H1 (cell line): Measurements from ENCODE around the gene PRPF38A. TPM values are rescaled to one million over a fixed set of nuclear protein-coding genes. Genes with fewer than 3 reads are reported as not detected.

Source experiments
- CTCF ChIA-PET: fragments of 300-600 bp; sonication (Branson Sonifier 250); formaldehyde crosslinking; loops from one replicate; lab custom pipeline; 2021; ENCODE audit not compliant: partially characterized antibody; lab: Charles Lee
- POLR2A ChIA-PET: fragments of 300-600 bp; sonication (Branson Sonifier 250); formaldehyde crosslinking; loops from one replicate; lab custom pipeline; 2021; ENCODE audit warnings: inconsistent platforms; ENCODE audit not compliant: partially characterized antibody; lab: Charles Lee
- DNase-seq, 2 experiments: peaks; one replicate each; pipeline versions ENCODE4 v3.0.0 to v3.0.0-alpha.2; 2010 to 2022; ENCODE audit warnings: low spot score in 2 of 2, low read depth in 1 of 2, mixed read lengths in 1 of 2
- FAIRE-seq: peaks from 2 replicates; lab custom pipeline; 2011; peaks lifted over from hg19 to GRCh38; lab: Jason Lieb, UNC
- H2AFZ ChIP-seq: 2 replicates; pipeline ENCODE4 v1.8.1; 2012; ENCODE audit warnings: low read length, inconsistent platforms
- H2AK5ac ChIP-seq: 2 replicates; pipeline ENCODE4 v1.6.1; 2013; ENCODE audit warnings: low read depth, low read length
- H2BK120ac ChIP-seq: replicated peaks from 2 replicates; pipeline ENCODE3; 2013; ENCODE audit warnings: low read depth, low read length, inconsistent platforms
- H2BK12ac ChIP-seq: 2 replicates; pipeline ENCODE4 v1.6.1; 2013; ENCODE audit warnings: low read depth, low read length
- H2BK15ac ChIP-seq: 2 replicates; pipeline ENCODE4 v1.6.1; 2013; ENCODE audit warnings: low read length
- H2BK20ac ChIP-seq: 2 replicates; pipeline ENCODE4 v1.6.1; 2013; ENCODE audit warnings: low read length
- H2BK5ac ChIP-seq: 2 replicates; pipeline ENCODE4 v1.6.1; 2013; ENCODE audit warnings: low read depth, low read length
- H3K14ac ChIP-seq: 2 replicates; pipeline ENCODE4 v1.6.1; 2013; ENCODE audit warnings: inconsistent platforms; ENCODE audit not compliant: insufficient read length
- H3K18ac ChIP-seq: 2 replicates; pipeline ENCODE4 v1.6.1; 2013; ENCODE audit warnings: low read length; ENCODE audit errors: extremely low read depth
- H3K23ac ChIP-seq: 2 replicates; pipeline ENCODE4 v1.6.1; 2013; ENCODE audit warnings: inconsistent platforms; ENCODE audit not compliant: insufficient read length
- H3K23me2 ChIP-seq: 2 replicates; pipeline ENCODE4 v1.6.1; 2013; ENCODE audit warnings: low read depth, low read length
- H3K27ac ChIP-seq: 2 replicates; pipeline ENCODE4 v1.6.1; 2011; ENCODE audit warnings: low read depth, low read length, inconsistent platforms
- H3K27me3 ChIP-seq, 4 experiments: replicated peaks in 1 of 4; 1 replicate in 1 of 4; 2 replicates in 3 of 4; pipeline versions ENCODE4 v1.6.1 to v1.8.1; 2011 to 2013; ENCODE audit warnings: low read length in 3 of 4, mild to moderate bottlenecking in 3 of 4, inconsistent platforms in 2 of 4, mixed read lengths in 2 of 4, moderate library complexity in 1 of 4; ENCODE audit not compliant: control insufficient read depth in 3 of 4, insufficient read depth in 3 of 4; ENCODE audit errors: extremely low read depth in 1 of 4
- H3K36me3 ChIP-seq, 4 experiments: 2 replicates each; pipeline versions ENCODE4 v1.6.1 to v1.8.1; 2011 to 2013; ENCODE audit warnings: mild to moderate bottlenecking in 4 of 4, low read length in 3 of 4, moderate library complexity in 2 of 4, control low read depth in 1 of 4, inconsistent platforms in 1 of 4; ENCODE audit not compliant: insufficient read depth in 4 of 4, control insufficient read depth in 2 of 4
- H3K4ac ChIP-seq: replicated peaks from 2 replicates; pipeline ENCODE3; 2013; ENCODE audit warnings: low read length, low read depth, mixed read lengths, inconsistent platforms; ENCODE audit not compliant: insufficient read length
- H3K4me1 ChIP-seq, 4 experiments: replicated peaks in 1 of 4; 1 replicate in 1 of 4; 2 replicates in 3 of 4; pipeline versions ENCODE4 v1.6.1 to v1.8.1; 2011 to 2013; ENCODE audit warnings: low read length in 3 of 4, inconsistent platforms in 2 of 4, mixed read lengths in 1 of 4; ENCODE audit not compliant: insufficient read depth in 4 of 4, control insufficient read depth in 3 of 4
- H3K4me2 ChIP-seq, 2 experiments: 2 replicates each; pipeline versions ENCODE4 v1.6.1 to v1.8.1; 2011 to 2013; ENCODE audit warnings: low read depth in 2 of 2, low read length in 2 of 2, control low read depth in 1 of 2, inconsistent platforms in 1 of 2, mild to moderate bottlenecking in 1 of 2; ENCODE audit not compliant: insufficient read depth in 1 of 2
- H3K4me3 ChIP-seq, 4 experiments: fragments of 200-600, 300-600 bp in 1 of 4; sonication (generic), shearing (Covaris generic), sonication (Bioruptor Twin) in 1 of 4; 2 replicates each; pipeline versions ENCODE4 v1.5.1 to v1.8.1; 2011 to 2016; ENCODE audit warnings: low read length in 4 of 4, low read depth in 3 of 4, control low read depth in 2 of 4, inconsistent platforms in 2 of 4, mild to moderate bottlenecking in 2 of 4, mixed read lengths in 1 of 4, moderate library complexity in 1 of 4; ENCODE audit not compliant: insufficient read depth in 2 of 4; ENCODE audit errors: extremely low read depth in 1 of 4
- H3K56ac ChIP-seq: replicated peaks from 2 replicates; pipeline ENCODE3; 2013; ENCODE audit warnings: low read depth, mild to moderate bottlenecking, mixed read lengths, low read length, inconsistent platforms; ENCODE audit not compliant: insufficient read length
- H3K79me1 ChIP-seq: 2 replicates; pipeline ENCODE4 v1.6.1; 2013; ENCODE audit warnings: low read depth, low read length, control low read depth
- H3K79me2 ChIP-seq, 2 experiments: 2 replicates each; pipeline versions ENCODE4 v1.6.1 to v1.8.1; 2012 to 2013; ENCODE audit warnings: low read length in 2 of 2, mild to moderate bottlenecking in 2 of 2, inconsistent platforms in 1 of 2; ENCODE audit not compliant: insufficient read depth in 2 of 2, control insufficient read depth in 1 of 2
- H3K9ac ChIP-seq, 4 experiments: replicated peaks in 1 of 4; 1 replicate in 1 of 4; 2 replicates in 3 of 4; pipeline versions ENCODE4 v1.6.1 to v1.8.1; 2011 to 2013; ENCODE audit warnings: low read depth in 3 of 4, low read length in 3 of 4, control low read depth in 2 of 4, mild to moderate bottlenecking in 2 of 4, moderate library complexity in 2 of 4, inconsistent platforms in 1 of 4; ENCODE audit errors: extremely low read depth in 1 of 4
- H3K9me3 ChIP-seq, 2 experiments: 2 replicates each; pipeline versions ENCODE4 v1.6.1 to v1.8.1; 2012 to 2013; ENCODE audit warnings: mild to moderate bottlenecking in 2 of 2, moderate library complexity in 2 of 2, control low read depth in 1 of 2, inconsistent platforms in 1 of 2, low read depth in 1 of 2, low read length in 1 of 2, mixed read lengths in 1 of 2; ENCODE audit not compliant: insufficient read depth in 2 of 2
- H4K20me1 ChIP-seq, 2 experiments: replicated peaks in 1 of 2; 2 replicates each; pipeline versions ENCODE3 to v1.8.1; 2011 to 2013; ENCODE audit warnings: inconsistent platforms in 2 of 2, low read length in 2 of 2, mild to moderate bottlenecking in 1 of 2; ENCODE audit not compliant: insufficient read depth in 2 of 2, control insufficient read depth in 1 of 2
- H4K5ac ChIP-seq: 2 replicates; pipeline ENCODE4 v1.6.1; 2013; ENCODE audit warnings: low read length, low read depth, mixed read lengths, inconsistent platforms; ENCODE audit not compliant: insufficient read length
- H4K8ac ChIP-seq: 2 replicates; pipeline ENCODE4 v1.8.0; 2013; ENCODE audit warnings: mild to moderate bottlenecking, moderate library complexity, low read length, inconsistent platforms; ENCODE audit not compliant: insufficient read depth; ENCODE audit errors: extremely low read depth
- H4K91ac ChIP-seq: replicated peaks from 2 replicates; pipeline ENCODE3; 2013; ENCODE audit warnings: low read length, mixed read lengths, inconsistent platforms; ENCODE audit not compliant: insufficient read length
- ASH2L ChIP-seq: fragments of 200-600, 300-600 bp; sonication (generic); IDR thresholded peaks from one replicate; pipeline ENCODE4 v1.7.1; 2017; ENCODE audit warnings: low read length
- GABPA ChIP-seq: IDR thresholded peaks from 2 replicates; pipeline ENCODE4 v1.6.1; 2011; ENCODE audit warnings: mild to moderate bottlenecking, low read length, moderate library complexity, borderline replicate concordance; ENCODE audit not compliant: insufficient read depth
- HDAC2 ChIP-seq, 2 experiments: fragments of 300-600 bp in 1 of 2; sonication (generic) in 1 of 2; IDR thresholded peaks; 2 replicates each; pipeline ENCODE4 v1.6.1; 2011 to 2012; ENCODE audit warnings: low read depth in 2 of 2, low read length in 2 of 2, mild to moderate bottlenecking in 2 of 2, moderate library complexity in 2 of 2, borderline replicate concordance in 1 of 2, inconsistent platforms in 1 of 2
- PHF8 ChIP-seq: fragments of 200-600 bp; sonication (generic); conservative IDR thresholded peaks from 2 replicates; pipeline ENCODE4 v1.7.1; 2012; ENCODE audit warnings: low read depth, mild to moderate bottlenecking, inconsistent platforms, low read length, moderate library complexity
- POLR2A ChIP-seq, 2 experiments: IDR thresholded peaks; 1 replicate in 1 of 2; 2 replicates in 1 of 2; pipeline ENCODE4 v1.6.1; 2011; ENCODE audit warnings: low read depth in 2 of 2, low read length in 2 of 2, mild to moderate bottlenecking in 2 of 2; ENCODE audit errors: control extremely low read depth in 1 of 2
- RFX5 ChIP-seq: IDR thresholded peaks from 2 replicates; pipeline ENCODE4 v1.6.1; 2011; ENCODE audit warnings: low read depth, low read length, improper control_type of control experiment, borderline replicate concordance
- SIN3A ChIP-seq, 2 experiments: IDR thresholded peaks in 1 of 2; conservative IDR thresholded peaks in 1 of 2; 2 replicates each; pipeline ENCODE4 v1.6.1; 2011 to 2012; ENCODE audit warnings: low read length in 2 of 2, improper control_type of control experiment in 1 of 2, low read depth in 1 of 2, mild to moderate bottlenecking in 1 of 2
- TBP ChIP-seq: IDR thresholded peaks from 2 replicates; pipeline ENCODE4 v1.6.1; 2011; ENCODE audit warnings: low read depth, low read length, improper control_type of control experiment
- TCF12 ChIP-seq: IDR thresholded peaks from 2 replicates; pipeline ENCODE4 v1.6.1; 2011; ENCODE audit warnings: low read depth, mild to moderate bottlenecking, low read length
- YY1 ChIP-seq: IDR thresholded peaks from 2 replicates; pipeline ENCODE4 v1.6.1; 2011; ENCODE audit warnings: low read depth, mild to moderate bottlenecking, low read length
- WGBS, 2 experiments: shearing (Covaris generic) in 1 of 2; methylation state at CpG; one replicate each; pipeline versions ENCODE4 v1.1.6 to v1.1.7; 2013 to 2015; ENCODE audit warnings: low lambda C conversion rate in 2 of 2, mixed read lengths in 2 of 2, inconsistent platforms in 1 of 2, low coverage in 1 of 2, missing lambda C conversion rate in 1 of 2; ENCODE audit not compliant: insufficient replicate concordance in 2 of 2, insufficient coverage in 1 of 2, insufficient read length in 1 of 2; ENCODE audit errors: extremely low coverage in 1 of 2, missing lambda C conversion rate in 1 of 2; 5-methylcytosine and 5-hydroxymethylcytosine counted together
- polyA plus RNA-seq, 7 experiments: library from polyadenylated mRNA; depleted of rRNA in 3 of 7; stranded (reverse) in 5 of 7; unstranded in 2 of 7; fragments of >200 nt in 5 of 7; fragments of 200-250 nt in 2 of 7; gene quantifications; 1 replicate in 5 of 7; 2 replicates in 1 of 7; 4 replicates in 1 of 7; pipeline versions ENCODE4 v1.2.1 to v1.2.3, GENCODE V29; 2011 to 2013; ENCODE audit warnings: missing spikeins in 2 of 7, mixed read lengths in 2 of 7
- total RNA-seq: library from RNA; stranded (reverse); fragmentation: NEBNext Ultra II Directional; extraction: Animal tissue kit (Norgen Biotek cat#: 25700); gene quantifications from 2 replicates; pipeline ENCODE4 v1.2.1, GENCODE V29; 2021
- TF ChIP-seq, protein P1 (sequence below): IDR thresholded peaks from 2 replicates; pipeline ENCODE4 v1.6.1; 2012; ENCODE audit warnings: inconsistent platforms

PRPF38A gene
- total and polyA plus RNA-seq, 2 of the 8 experiments (the other 6 are each of a cell fraction or from before 2014, with no cell fraction given), result 25.6 to 76.2 TPM

DNA sequence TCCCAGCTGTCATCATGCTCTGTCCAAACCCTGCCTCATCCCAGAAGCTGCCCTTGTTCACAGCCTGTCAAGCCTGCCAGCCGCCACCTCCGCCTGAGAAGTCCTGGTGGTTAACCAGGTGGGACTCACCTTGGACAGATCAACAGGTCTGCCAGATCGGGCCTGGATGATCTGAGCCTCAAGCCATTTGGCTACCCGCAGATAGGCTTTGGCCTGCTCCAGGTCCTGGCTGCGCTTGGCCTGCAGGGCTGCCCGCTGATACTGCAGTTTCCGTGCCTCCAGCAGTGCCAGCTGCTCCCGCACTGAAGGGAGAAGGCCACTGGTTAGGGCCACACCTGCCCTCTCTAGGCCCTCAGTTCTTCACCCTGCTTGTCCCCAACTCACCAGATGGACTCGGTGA is 47.0 kb upstream of the PRPF38A start:
- Histone ChIP-seq H3K79me2 (no peaks in the 10 kb centered on the region), H3K27ac (no peak overlapping the region), H2AFZ (no peak overlapping the region), H4K5ac (no peak overlapping the region), H3K79me1 (no peaks in the 10 kb centered on the region), H2BK5ac (no peak overlapping the region), H3K9me3 (no peaks in the 10 kb centered on the region), H3K36me3 (peaks cover 30 to 94% (median 76%) of the 10 kb centered on the region in 4 experiments; a peak in 7 of 8 replicates), H2BK12ac (no peak overlapping the region), H3K18ac (no peak overlapping the region), H3K14ac (no peak overlapping the region), H3K9ac (no peak overlapping the region), H2BK20ac (no peak overlapping the region), H3K56ac (no peak overlapping the region), H2AK5ac (no peak overlapping the region), H3K4me3 (no peak overlapping the region), H3K4me2 (no peak overlapping the region), H4K20me1 (peaks cover 3 to 8% of the 10 kb centered on the region in 2 experiments), H3K23me2 (no peaks in the 10 kb centered on the region), H3K4ac (no peak overlapping the region), H4K91ac (no peak overlapping the region), H3K23ac (no peak overlapping the region), H3K27me3 (no peaks in the 10 kb centered on the region), H3K4me1 (no peaks in the 10 kb centered on the region; a peak in 1 of 7 replicates), H4K8ac (no peak overlapping the region), H2BK120ac (no peak overlapping the region), H2BK15ac (no peak overlapping the region)
- CTCF ChIA-PET, result no interaction called here
- POLR2A ChIA-PET, result interaction anchor here (0.9 to 1.9 kb wide), 2 partner anchors 14 to 19 kb away, joined by 3 to 6 read pairs; no protein-coding TSS in a partner anchor
- WGBS, 2 experiments, result 88% methylated on average over 9 of the region's 9 CpGs; no CpG with 5 or more reads in 1 of the 2 experiments
- DNase-seq (no peak), FAIRE-seq (no peak)
- TF ChIP-seq POLR2A (IDR thresholded peaks at IDR 0.05; ENCODE audit: control extremely low read depth in 1 of 2, low read depth in 2 of 2, low read length in 2 of 2), result no peak
- TF ChIP-seq HDAC2 (IDR thresholded peaks at IDR 0.05; ENCODE audit: borderline replicate concordance in 1 of 2, low read depth in 2 of 2, low read length in 2 of 2), result no peak
- TF ChIP-seq PHF8, result no peak
- no peak for TF ChIP-seq RFX5
- TF ChIP-seq TCF12, result no peak
- no peak for TF ChIP-seq ASH2L
- no peak for TF ChIP-seq GABPA
- TF ChIP-seq YY1, result no peak
- TF ChIP-seq, protein P1, sequence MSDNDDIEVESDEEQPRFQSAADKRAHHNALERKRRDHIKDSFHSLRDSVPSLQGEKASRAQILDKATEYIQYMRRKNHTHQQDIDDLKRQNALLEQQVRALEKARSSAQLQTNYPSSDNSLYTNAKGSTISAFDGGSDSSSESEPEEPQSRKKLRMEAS, result no peak
- no peak for TF ChIP-seq SIN3A (conservative IDR thresholded peaks at IDR 0.05 in 1 of 2, IDR thresholded peaks at IDR 0.05 in 1 of 2; ENCODE audit: low read depth in 1 of 2, low read length in 2 of 2)
- no peak for TF ChIP-seq TBP
